Measurements from ENCODE around the gene MTUS2.

DNA sequence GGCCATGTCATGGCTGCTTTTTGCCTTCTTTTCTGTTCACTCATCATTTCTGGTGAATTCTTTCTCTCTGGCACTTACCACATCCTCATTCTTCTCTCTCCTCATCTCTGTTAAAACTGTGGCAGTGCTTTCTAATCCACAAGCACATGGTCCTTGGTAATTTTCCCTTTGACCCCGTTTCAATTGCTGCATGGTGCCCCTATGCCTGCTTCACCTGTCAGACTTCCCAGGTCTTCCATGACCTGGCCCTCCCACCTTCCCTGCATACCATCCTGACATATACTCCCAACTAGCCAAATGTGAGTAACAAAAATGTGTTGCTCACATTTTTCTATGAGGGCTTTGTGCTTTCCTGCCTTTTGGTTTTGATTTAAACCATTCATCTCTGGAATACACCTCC lies 286.5 kb downstream of the MTUS2 start:
- TF ChIP-seq, protein P1, sequence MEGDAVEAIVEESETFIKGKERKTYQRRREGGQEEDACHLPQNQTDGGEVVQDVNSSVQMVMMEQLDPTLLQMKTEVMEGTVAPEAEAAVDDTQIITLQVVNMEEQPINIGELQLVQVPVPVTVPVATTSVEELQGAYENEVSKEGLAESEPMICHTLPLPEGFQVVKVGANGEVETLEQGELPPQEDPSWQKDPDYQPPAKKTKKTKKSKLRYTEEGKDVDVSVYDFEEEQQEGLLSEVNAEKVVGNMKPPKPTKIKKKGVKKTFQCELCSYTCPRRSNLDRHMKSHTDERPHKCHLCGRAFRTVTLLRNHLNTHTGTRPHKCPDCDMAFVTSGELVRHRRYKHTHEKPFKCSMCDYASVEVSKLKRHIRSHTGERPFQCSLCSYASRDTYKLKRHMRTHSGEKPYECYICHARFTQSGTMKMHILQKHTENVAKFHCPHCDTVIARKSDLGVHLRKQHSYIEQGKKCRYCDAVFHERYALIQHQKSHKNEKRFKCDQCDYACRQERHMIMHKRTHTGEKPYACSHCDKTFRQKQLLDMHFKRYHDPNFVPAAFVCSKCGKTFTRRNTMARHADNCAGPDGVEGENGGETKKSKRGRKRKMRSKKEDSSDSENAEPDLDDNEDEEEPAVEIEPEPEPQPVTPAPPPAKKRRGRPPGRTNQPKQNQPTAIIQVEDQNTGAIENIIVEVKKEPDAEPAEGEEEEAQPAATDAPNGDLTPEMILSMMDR (IDR thresholded peaks at IDR 0.05) = no peak
- no peak for TF ChIP-seq POLR2A (IDR thresholded peaks at IDR 0.05)

Measured in body of pancreas (tissue), 4 donors.